ENCODE results near the gene NFX1.
"Not testable (repeated sequence)": the region's sequence is repeated elsewhere in the genome, so short reads cannot be mapped to it uniquely, and the experiment has no call there.

- TF ChIP-seq POLR2AphosphoS5 (IDR thresholded peaks at IDR 0.05; ENCODE audit: borderline replicate concordance, low read depth, low read length); EZH2 (IDR thresholded peaks at IDR 0.05): not testable (repeated sequence)
These were observed 93.1 kb downstream of the NFX1 start for GRCh38 chr9:33383396-33383795.
